Left renal cortex interstitium (tissue), 4 donors: ENCODE measurements around the gene TRAK1. TPM values are rescaled to one million over a fixed set of nuclear protein-coding genes. Genes with fewer than 3 reads are reported as not detected.

ENCODE experiments used
- DNase-seq, 4 donors: peaks; one replicate each; pipeline ENCODE4 v3.0.0-alpha.2; 2013; ENCODE audit warnings: low read depth in 4 of 4, low spot score in 2 of 4, missing footprints in 1 of 4
- polyA plus RNA-seq, 4 donors: library from polyadenylated mRNA; unstranded; fragments of 120-200 nt; gene quantifications; one replicate each; pipeline ENCODE4 v1.2.1, GENCODE V29; 2013; ENCODE audit not compliant: insufficient read length in 4 of 4

The TRAK1 gene
- polyA plus RNA-seq, 4 donors, result 43.2 to 52.5 (median 45.7) TPM

DNA sequence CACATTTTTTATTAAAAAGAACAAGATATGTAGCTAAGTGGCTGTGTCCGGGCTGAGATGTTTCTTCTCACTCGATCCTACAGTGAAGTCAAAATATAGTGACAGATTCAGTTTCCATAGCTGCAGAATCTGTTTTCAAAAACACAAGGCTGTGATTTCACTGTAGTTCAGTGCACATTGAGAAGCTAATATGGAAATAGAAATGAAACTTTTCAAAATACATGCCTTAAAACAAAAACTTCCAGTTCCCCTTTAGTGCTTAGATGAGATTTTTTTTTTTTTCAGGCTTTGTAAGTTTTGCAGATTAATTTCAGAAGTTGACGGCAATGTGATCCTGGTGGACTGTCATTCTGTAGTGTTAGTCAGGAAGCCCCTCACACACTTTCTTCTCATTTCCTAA, 23.8 kb upstream of the TRAK1 start:
- peak in 1 of 4 donors; percentile 69 for DNase-seq

DNA sequence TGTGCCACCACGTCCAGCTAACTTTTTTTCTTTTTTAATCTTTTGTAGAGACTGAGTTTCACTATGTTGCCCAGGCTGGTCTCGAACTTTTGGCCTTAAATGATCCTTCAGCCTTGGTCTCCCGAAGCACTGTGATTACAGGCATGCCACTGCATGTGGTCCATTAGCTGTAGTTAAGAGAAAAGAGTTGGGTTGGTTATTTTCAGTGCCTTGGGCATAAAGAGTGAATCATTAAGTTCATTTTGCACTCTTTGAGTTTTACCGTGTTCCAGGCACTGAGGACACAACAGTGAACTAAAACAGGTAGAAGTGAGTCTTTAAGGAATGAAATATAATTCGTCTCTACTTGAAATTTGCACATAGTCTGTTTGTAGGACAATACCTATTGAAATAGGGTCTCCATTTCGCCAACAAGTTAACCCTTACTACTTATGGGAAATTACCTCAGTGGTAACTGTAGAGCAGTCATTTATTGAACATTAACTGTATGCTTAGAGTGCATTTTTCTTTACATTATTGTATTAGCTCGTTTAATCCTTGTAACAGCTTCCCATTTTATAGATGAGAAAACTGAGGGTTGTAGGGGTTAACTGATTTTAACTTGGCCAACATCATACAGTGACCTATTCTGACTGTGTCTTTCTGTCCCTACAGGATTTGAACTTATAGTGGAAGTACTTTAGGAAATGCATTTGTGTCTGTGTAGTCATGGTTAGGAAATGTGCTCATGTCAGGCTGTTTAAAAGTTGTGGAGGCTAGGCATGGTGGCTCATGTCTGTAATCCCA, 22.7 kb upstream of the TRAK1 start:
- DNase-seq, result no peak

DNA sequence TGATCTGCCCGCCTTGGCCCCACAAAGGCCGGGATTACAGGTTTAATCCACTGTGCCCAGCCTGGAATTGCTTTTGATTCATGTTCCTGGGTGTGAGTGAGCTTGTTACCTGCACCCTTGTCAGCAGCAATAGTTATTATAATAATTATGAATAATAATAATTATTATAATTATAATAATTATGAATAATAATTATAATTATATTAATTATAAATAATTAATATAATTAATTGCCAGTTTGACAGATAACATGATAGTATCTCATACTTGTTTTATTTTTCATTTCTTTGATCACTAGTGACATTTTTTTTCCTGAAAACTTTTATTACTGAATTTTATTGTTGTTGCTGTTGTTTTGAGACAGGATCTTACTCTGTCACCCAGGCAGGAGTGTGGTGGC, 21.1 kb upstream of the TRAK1 start:
- DNase-seq, result no peak

DNA sequence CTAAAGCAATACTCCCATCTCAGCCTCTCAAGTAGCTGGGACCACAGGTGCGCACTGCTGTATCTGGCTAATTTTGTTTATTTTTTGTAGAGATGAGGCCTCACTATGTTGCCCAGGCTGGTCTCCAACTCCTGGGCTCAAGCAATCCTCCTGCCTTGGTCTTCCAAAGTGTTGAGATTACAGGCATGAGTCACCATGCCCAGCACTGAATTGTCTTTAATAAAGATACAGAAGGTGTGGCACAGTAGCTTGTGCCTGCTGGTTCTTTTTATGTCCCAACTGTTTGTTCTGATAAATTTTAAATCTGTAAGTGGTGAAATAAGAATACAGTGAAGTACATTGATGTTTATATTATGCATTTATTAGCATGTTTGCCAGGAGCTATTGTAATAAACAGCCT, 20.6 kb upstream of the TRAK1 start:
- no peak for DNase-seq

DNA sequence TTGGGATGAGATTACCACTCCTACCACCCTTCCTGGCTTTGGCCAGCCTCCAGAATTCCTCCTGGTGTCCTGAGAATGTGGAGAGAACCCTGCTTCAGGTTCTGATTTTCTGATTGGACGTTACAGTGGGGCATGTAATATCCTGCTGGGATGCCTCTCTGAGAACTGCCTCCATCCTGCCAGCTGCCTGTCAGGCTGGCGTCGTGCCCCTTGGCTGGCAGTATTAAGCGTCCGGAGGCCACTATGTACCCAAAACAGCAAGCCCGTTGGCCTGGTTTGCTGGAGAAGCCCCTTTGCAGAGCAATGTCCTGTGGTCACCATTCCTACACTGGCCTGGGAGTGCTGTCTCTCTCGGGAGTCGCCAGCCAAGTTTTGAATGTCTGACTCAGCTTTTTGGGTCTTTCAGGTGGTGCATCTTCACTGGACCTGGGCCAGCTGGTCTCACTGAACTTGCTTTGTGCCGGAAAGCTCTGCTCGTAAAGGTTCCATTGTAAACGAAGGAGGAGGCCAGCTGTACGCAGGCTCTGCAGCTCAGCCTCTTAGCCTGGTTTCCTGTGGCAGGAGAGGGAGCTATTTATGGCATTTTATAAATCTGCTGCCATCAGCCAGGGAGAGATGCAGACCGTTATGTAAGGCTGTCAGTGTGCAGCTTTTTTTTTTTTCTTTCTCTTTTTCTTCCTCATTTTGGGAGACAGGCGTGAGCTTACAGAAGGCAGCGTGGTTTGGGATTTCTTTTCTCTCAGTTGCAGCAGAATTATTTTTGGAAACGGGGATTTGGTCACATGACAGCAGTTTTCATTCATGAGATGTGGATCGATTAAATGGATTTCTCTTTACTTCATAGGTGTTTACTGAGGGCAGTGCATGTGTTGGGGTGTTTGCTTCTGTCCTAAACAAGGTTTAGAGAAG, 19.0 kb upstream of the TRAK1 start:
- peak in 2 of 4 donors; percentile 56 to 64 for DNase-seq

DNA sequence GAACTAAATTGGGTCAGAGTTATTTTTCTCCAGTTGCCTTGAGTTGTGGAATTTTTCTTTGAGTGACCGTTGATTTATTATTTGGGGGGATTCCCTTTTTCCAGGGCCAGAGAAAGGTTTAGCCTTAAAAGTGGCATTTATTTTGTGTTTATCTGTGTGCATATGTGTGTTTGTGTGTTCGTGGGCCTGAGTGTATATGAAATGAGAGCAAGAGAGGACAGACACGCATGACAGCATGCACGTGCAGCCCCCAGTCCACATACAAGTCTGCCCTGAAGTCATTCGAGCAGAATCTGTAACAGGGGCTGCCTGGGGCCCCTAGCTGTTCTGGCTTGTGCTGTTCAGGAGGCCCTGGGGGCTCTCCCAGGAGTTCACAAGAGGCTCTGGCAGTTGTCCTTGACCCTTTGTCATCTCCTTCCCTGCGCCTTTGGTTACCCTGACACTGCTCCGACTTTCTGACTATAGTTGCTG, 18.3 kb upstream of the TRAK1 start:
- no peak for DNase-seq

DNA sequence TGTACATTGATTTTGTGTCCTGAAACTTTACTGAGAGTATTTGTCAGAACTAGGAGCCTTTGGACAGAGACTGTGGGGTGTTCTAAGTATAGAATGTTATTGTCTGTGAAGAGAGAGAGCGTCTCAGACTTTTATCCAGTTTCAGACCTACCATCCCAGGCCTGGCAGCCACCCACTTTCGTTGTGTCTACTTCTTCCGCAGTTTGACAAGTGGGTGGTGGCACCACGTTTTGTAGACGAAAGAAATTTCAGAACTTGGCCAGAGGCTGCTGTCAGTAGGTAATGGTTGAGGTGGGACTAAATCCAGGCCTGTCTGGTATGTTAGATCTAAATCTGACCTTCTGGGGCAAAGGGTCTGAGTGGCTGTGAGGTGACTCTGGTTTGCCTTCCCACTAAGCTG, 13.4 kb upstream of the TRAK1 start:
- DNase-seq, result no peak

DNA sequence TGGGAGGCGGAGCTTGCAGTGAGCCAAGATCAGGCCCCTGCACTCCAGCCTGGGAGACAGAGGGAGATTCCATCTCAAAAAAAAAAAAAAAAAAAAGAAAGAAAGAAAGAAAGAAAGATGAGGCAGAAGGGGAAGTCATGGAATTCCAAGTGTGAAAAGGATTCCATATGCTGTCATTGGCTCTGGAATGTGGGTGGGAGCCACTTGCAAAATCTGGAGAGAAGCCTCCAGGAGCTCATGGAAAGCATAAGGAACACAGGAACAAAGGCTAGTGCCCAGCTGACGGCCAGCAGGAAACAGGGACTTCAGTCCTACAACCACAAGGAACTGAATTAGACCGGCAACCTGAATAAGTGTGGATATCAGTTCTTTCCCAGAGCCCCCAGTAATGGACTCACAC, 12.5 kb upstream of the TRAK1 start:
- no peak for DNase-seq

DNA sequence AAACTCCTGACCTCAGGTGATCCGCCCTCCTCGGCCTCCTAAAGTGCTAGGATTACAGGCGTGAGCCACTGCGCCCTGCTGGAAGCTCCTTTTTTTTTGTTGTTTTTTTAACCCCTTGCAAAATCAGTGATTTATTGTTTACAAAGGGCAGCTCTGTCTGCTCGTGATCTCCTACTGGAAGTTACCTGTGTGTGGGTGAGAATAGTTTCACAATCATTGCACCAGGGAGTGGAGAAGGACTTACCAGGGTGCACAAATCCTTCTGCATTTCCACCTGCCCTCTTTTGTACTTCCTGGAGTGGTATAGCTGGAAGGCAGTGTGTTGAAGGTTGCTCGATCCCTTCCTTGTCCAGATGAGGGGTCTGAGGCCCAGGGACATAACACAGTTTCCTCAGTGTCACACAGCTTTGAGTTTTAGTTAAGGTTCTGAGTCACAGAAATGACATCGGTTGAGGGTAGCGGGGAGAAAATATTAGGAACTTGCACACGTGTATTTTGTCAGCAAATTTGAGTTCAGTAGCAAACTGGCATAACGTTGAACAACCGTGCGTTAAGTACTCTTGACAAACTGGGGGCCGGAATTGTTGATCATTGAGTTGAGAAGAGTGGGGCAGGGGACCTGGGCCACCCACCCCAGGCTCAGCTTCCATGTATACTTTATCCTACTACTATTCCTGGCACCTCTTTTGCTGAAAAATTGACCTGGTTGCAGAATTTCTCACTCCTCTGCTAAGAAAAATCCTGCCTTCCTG, 11.3 kb upstream of the TRAK1 start:
- DNase-seq, result no peak

DNA sequence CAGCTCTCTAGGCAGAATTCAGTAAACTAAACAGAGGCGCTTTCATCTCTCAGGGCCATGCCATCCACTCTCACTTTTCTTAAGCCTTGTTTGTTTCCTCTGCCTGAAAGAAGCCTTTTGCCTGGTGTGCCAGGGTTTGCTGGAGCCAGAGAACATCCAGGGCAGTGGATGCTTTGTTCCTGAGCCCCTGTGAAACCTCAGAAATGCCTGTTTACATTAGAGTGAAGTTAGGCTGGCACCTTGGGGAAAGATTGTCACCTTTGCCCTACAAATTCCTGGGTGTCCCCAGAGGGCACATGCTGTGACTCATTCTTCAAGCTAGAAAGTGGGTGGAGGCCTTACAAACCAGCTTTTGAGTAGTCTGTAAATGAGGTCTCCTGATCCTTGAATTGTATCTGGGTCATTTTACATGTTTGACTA, 10.7 kb upstream of the TRAK1 start:
- no peak for DNase-seq

DNA sequence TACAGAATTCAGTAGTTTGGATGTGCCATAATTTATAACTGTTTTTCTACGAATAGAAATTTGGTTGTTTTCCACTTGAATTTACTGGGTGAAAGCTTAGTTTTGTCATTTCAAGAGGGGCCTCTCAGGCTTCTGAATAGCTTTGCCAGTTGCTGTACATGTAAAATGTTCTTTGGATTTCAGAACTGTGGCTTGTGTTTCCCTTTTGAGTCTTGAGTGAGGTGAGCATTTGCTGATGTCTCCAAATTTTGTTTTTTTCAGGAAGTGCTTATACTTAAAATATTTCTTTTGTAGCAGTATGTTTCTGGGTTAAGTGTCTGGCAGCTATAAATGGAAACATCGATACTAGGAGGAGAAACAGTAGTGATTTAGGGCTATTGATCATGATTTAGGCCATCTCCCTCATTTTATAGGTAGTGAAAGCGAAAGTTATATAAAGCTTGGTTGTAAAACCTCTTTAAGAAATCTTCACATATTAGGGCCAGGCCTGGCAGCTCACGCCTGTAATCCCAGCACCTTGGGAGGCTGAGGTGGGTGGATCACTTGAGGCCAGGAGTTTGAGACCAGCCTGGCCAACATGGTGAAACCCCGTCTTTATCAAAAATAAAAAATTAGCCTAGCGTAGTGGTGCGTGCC, 9.2 kb upstream of the TRAK1 start:
- no peak for DNase-seq

DNA sequence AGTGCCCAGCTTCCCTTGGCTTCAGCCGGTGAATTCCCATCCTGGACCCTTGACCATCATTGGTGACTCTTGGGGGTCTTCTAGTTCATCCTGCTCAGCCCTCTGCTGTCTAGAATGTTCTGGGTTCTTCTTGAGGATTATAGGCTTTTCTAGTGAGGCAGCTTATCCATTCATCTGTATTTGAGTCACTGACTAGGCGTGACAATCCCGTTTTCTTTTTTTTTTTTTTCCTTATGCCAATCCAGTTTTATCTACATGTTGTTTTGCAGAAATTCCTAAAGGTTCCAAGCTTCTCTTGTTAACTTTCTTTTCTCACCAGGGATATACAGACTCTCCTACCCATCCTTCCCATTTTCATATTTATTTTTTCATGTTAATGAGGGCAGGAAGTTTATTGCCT, 6.6 kb upstream of the TRAK1 start:
- no peak for DNase-seq

DNA sequence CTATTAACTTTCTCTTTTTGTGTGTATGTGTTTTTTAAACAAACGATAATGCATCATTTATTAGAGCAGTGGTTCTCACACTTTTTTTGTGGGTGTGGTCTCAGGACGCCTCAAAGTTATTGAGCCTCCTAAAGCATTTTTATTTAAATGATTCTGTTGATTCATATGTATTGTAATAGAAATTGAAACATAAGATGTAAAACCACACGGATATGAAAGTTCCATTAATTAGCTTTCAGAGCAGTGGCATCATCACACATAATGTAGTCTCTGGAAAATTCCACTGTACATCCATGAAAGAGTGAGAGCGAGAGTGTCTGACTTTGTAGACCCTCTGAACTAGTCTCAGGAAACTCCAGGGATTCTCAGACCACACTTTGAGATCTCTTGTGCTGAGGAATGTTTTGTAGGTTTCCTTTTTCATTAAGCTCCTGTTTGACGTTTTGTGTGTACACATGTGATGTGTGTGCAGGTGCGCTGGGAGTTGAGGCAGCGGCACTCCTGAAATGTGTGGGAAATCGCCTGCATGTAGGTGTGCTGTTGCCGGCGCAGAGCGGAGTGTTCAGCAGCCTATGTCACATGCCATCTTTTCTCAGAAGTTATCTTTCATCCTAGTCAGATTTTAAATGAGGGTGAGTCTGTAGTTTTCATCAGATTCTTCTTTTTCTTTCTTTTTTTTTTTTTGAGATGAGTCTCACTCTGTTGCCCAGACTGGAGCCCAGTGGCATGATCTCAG, 5.3 kb upstream of the TRAK1 start:
- DNase-seq, result no peak

DNA sequence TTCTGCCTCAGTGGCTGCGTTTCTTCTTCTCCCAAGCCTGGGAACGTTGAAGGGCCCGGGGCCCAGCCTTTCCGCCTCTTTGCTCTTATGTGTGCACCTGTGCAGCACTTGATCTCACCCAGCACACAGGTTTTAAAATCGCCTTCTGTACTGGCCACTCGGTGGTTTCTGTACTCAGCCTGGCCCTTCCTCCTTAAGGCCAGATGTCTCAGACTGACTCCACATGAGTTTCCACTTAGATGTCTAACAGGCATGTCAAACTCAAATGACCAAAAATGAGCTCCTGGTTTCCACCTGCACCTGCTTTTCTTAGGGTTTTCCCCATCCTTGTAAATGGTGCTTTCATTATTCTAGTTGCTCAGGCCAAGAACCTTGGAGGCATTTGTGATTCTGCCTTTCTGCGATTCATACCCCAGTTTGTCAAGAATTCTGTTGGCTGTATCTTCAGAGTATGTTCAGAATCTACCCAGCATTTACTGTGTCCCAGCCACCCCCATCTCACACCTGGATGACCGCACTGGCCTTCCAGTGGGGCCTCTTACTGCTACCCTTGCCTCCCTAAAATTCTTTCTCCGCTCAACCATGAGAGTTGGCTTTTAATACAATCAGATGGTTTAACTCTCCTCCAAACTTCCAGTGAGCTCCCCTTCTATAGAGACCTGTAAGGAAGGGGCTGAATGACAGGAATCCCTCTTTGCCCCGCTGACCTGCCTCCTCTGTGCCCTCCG, 2.2 kb upstream of the TRAK1 start:
- DNase-seq, result no peak

DNA sequence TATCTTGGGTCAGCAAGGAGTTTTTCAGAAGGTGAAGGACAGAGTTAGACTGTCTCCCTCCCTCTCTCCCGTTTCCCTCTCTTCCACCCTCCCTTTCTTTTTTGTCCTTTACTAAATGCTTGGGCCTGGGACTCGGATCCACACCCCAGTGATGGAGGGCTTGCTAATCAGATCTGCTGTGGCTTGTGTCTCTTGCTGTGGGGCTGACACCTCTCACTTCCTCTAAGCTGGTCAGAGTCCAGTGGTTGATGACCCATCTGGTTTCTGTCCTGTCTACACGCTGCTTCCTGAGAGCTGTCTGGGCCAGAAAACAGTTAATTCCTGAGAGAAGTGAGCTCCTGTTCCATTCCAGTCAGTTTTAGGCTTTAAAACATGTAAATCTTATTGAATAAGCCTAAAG, 849 bp downstream of the TRAK1 start:
- DNase-seq, result no peak

DNA sequence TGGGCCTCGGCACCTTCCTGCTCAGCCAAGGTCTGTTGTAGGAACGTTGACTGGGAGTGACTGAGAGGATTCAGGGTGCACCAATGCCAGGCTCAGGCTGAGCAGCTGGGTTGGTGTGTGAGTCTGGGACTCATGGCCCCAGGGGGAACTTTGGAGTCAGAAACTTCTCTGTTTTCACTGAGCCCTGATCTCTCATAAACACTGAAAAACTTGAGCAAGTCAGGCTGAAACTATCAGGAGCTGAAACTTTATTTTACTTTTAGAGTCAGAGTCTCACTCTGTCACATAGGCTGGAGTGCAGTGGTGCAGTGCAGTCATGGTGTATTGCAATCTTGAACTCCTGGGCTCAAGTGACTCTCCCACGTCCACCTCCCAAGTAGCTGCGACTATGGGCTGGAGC, 3.0 kb downstream of the TRAK1 start:
- no peak for DNase-seq

DNA sequence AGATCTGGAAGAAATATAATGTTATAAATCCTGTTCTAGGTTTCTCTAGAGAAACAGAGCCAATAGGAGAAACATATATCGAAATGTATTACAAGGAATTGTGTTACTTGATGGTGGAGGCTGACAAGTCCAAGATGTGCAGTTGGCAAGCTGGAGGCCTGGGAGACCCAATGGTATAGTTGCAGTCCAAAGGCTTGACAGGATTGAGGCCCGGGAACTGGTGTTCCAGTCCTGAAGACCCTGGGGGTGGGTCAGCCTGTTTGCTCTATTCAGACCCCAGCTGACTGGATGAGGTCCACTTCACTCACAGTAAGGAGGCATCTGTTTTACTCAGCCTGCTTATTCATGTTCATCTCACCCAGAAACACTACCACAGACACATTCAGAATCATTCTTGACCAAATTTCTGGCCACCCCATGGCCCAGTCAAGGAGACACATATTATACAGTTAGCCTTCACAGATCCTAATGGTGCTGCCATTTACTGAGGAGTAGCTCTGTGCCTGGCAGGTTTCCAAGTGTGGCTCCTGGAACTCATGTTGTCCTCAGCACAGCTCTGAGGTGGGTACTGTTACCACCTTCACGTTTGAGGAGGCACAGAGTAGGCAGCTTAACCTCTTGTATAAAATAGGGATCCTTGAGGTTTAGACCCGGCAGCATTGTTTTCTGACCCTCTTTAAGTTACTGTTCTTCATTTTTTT, 3.7 kb downstream of the TRAK1 start:
- no peak for DNase-seq

DNA sequence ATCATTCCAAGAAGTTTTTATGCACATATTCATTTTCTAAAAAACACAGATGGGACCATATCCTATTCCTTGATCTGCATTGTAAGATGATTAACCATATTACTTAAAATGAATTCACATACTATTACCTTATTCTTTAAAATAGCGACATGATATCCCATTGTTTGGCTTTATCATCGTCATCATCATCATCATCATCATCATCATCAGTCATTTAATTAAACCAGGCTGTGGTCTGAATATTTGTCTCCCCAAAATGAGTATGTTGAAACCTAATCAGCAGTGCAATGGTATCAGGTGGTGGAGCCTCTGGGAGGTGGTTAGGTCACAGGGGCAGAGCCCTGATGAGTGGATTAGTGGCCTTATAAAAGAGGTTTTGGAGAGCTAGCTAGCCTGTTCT, 4.4 kb downstream of the TRAK1 start:
- no peak for DNase-seq
